ENCODE measurements around the gene IFI44L.

- TF ChIP-seq POLR2A (IDR thresholded peaks at IDR 0.05; ENCODE audit: extremely low read depth, insufficient read length) (no peak), CTCF (IDR thresholded peaks at IDR 0.05; ENCODE audit: low read depth, low read length) (no peak), MYC (IDR thresholded peaks at IDR 0.05; ENCODE audit: low read depth, low read length) (no peak)
Measured at GRCh38 chr1:78577257-78578100, 42.8 kb upstream of the IFI44L start.
